Fibroblast of lung (primary cell): Measurements from ENCODE around the gene GPR65. TPM values are rescaled to one million over a fixed set of nuclear protein-coding genes. Genes with fewer than 3 reads are reported as not detected.

Source experiments
- DNase-seq, 2 donors: peaks; one replicate each; pipeline versions ENCODE4 v3.0.0 to v3.0.0-alpha.2; 2010; ENCODE audit warnings: low read depth in 2 of 2
- H2AFZ ChIP-seq: 2 replicates; pipeline ENCODE4 v1.5.1; 2012; ENCODE audit warnings: low read length, control low read depth, inconsistent platforms
- H3K27ac ChIP-seq: 2 replicates; pipeline ENCODE4 v1.5.1; 2011; ENCODE audit warnings: low read length, control low read depth; ENCODE audit not compliant: insufficient read depth
- H3K27me3 ChIP-seq: 2 replicates; pipeline ENCODE4 v1.5.1; 2011; ENCODE audit warnings: mild to moderate bottlenecking, low read length; ENCODE audit not compliant: control insufficient read depth, insufficient read depth
- H3K36me3 ChIP-seq: 2 replicates; pipeline ENCODE4 v1.5.1; 2011; ENCODE audit warnings: low read length; ENCODE audit not compliant: control insufficient read depth, insufficient read depth
- H3K4me1 ChIP-seq: 2 replicates; pipeline ENCODE4 v1.5.1; 2011; ENCODE audit warnings: low read length; ENCODE audit not compliant: control insufficient read depth, insufficient read depth; ENCODE audit errors: extremely low read depth
- H3K4me2 ChIP-seq: 2 replicates; pipeline ENCODE4 v1.5.1; 2011; ENCODE audit warnings: low read length, control low read depth; ENCODE audit not compliant: insufficient read depth; ENCODE audit errors: extremely low read depth
- H3K4me3 ChIP-seq, 4 experiments: fragments of 200-600 bp in 1 of 4; sonication (generic) in 1 of 4; replicated peaks in 1 of 4; 2 replicates each; pipeline ENCODE4 v1.5.1; 2011 to 2016; ENCODE audit warnings: low read length in 4 of 4, low read depth in 3 of 4, mild to moderate bottlenecking in 3 of 4, control low read depth in 2 of 4, inconsistent platforms in 1 of 4, mixed read lengths in 1 of 4; ENCODE audit not compliant: insufficient read depth in 1 of 4; ENCODE audit errors: control extremely low read depth in 1 of 4
- H3K79me2 ChIP-seq: 2 replicates; pipeline ENCODE4 v1.5.1; 2012; ENCODE audit warnings: mild to moderate bottlenecking, low read length, inconsistent platforms; ENCODE audit not compliant: control insufficient read depth, insufficient read depth
- H3K9ac ChIP-seq: 2 replicates; pipeline ENCODE4 v1.5.1; 2011; ENCODE audit warnings: mild to moderate bottlenecking, low read length, control low read depth; ENCODE audit not compliant: insufficient read depth
- H3K9me3 ChIP-seq: 2 replicates; pipeline ENCODE4 v1.5.1; 2012; ENCODE audit warnings: low read depth, low read length; ENCODE audit not compliant: control insufficient read depth, insufficient read depth
- H4K20me1 ChIP-seq: 2 replicates; pipeline ENCODE4 v1.5.1; 2011; ENCODE audit warnings: low read length; ENCODE audit not compliant: control insufficient read depth, insufficient read depth; ENCODE audit errors: extremely low read depth
- CTCF ChIP-seq, 2 donors: IDR thresholded peaks in 1 of 2; conservative IDR thresholded peaks in 1 of 2; 1 replicate in 1 of 2; 2 replicates in 1 of 2; pipeline ENCODE4 v1.5.1; 2011 to 2012; ENCODE audit warnings: low read length in 2 of 2, control low read depth in 1 of 2, inconsistent platforms in 1 of 2, low read depth in 1 of 2, mild to moderate bottlenecking in 1 of 2
- EZH2 ChIP-seq: IDR thresholded peaks from 2 replicates; pipeline ENCODE4 v1.5.1; 2012; ENCODE audit warnings: low read length, control low read depth, mild to moderate bottlenecking; ENCODE audit errors: missing control alignments
- polyA plus RNA-seq, 2 donors: library from polyadenylated mRNA; depleted of rRNA in 1 of 2; stranded (reverse) in 1 of 2; unstranded in 1 of 2; fragments of >200 nt; gene quantifications; 2 replicates each; pipeline ENCODE4 v1.2.1, GENCODE V29; 2011 to 2012; ENCODE audit warnings: missing spikeins in 1 of 2
- total RNA-seq: library from RNA; depleted of rRNA; stranded (reverse); fragments of >200 nt; gene quantifications from 2 replicates; pipeline ENCODE4 v1.2.1, GENCODE V29; 2014

GPR65 gene
- total and polyA plus RNA-seq, 2 donors (not counting 1 experiment from before 2014, with no cell fraction given): 0.07 to 0.17 TPM

GRCh38 chr14:88039197-88039596 lies 34.3 kb downstream of the GPR65 start:
- Histone ChIP-seq H3K4me2 (no peak overlapping the region), H3K36me3 (no peaks in the 10 kb centered on the region), H2AFZ (no peak overlapping the region), H3K79me2 (no peaks in the 10 kb centered on the region), H3K9ac (no peak overlapping the region), H3K4me3 (no peak overlapping the region), H3K9me3 (no peaks in the 10 kb centered on the region), H3K27ac (no peak overlapping the region), H4K20me1 (no peaks in the 10 kb centered on the region), H3K27me3 (no peaks in the 10 kb centered on the region), H3K4me1 (no peaks in the 10 kb centered on the region)
- TF ChIP-seq EZH2: no peak
- no peak for TF ChIP-seq CTCF (conservative IDR thresholded peaks at IDR 0.05 in 1 of 2, IDR thresholded peaks at IDR 0.05 in 1 of 2; ENCODE audit: low read depth in 1 of 2, low read length in 2 of 2)
- no peak for DNase-seq

GRCh38 chr14:88040146-88040545 lies 35.2 kb downstream of the GPR65 start:
- H2AFZ ChIP-seq: no peak overlapping the region
- H3K9ac ChIP-seq: no peak overlapping the region
- no peaks in the 10 kb centered on the region for H3K4me1 ChIP-seq
- H3K27ac ChIP-seq: no peak overlapping the region
- H3K27me3 ChIP-seq: no peaks in the 10 kb centered on the region
- no peak overlapping the region for H3K4me2 ChIP-seq
- no peaks in the 10 kb centered on the region for H3K36me3 ChIP-seq
- no peak overlapping the region for H3K4me3 ChIP-seq
- no peaks in the 10 kb centered on the region for H3K79me2 ChIP-seq
- DNase-seq: no peak
- TF ChIP-seq CTCF (conservative IDR thresholded peaks at IDR 0.05 in 1 of 2, IDR thresholded peaks at IDR 0.05 in 1 of 2; ENCODE audit: low read depth in 1 of 2, low read length in 2 of 2) (no peak), EZH2 (no peak)
- H4K20me1 ChIP-seq: no peaks in the 10 kb centered on the region
- no peaks in the 10 kb centered on the region for H3K9me3 ChIP-seq

GRCh38 chr14:88043529-88044443 lies 38.9 kb downstream of the GPR65 start:
- Histone ChIP-seq H3K9me3 (no peaks in the 10 kb centered on the region), H3K27ac (no peak overlapping the region), H3K4me3 (no peak overlapping the region), H3K4me1 (no peaks in the 10 kb centered on the region), H4K20me1 (no peaks in the 10 kb centered on the region), H3K79me2 (no peaks in the 10 kb centered on the region), H3K4me2 (no peak overlapping the region), H3K9ac (no peak overlapping the region), H3K36me3 (no peaks in the 10 kb centered on the region), H2AFZ (no peak overlapping the region), H3K27me3 (no peaks in the 10 kb centered on the region)
- no peak for DNase-seq
- TF ChIP-seq CTCF (conservative IDR thresholded peaks at IDR 0.05 in 1 of 2, IDR thresholded peaks at IDR 0.05 in 1 of 2; ENCODE audit: low read depth in 1 of 2, low read length in 2 of 2) (no peak), EZH2 (no peak)
